Activated naive CD8-positive, alpha-beta T cell treated with anti-CD3 and anti-CD28 coated beads, Interleukin-2, amount 50 U/mL, for 16 hours (primary cell): ENCODE data around the gene PRSS36.
"Not testable (repeated sequence)": the region's sequence is repeated elsewhere in the genome, so short reads cannot be mapped to it uniquely, and the experiment has no call there.

Experiments used
- DNase-seq: peaks from one replicate; pipeline ENCODE4 v3.0.0-alpha.2; 2020; ENCODE audit warnings: low read depth, low spot score

The PRSS36 gene

DNA sequence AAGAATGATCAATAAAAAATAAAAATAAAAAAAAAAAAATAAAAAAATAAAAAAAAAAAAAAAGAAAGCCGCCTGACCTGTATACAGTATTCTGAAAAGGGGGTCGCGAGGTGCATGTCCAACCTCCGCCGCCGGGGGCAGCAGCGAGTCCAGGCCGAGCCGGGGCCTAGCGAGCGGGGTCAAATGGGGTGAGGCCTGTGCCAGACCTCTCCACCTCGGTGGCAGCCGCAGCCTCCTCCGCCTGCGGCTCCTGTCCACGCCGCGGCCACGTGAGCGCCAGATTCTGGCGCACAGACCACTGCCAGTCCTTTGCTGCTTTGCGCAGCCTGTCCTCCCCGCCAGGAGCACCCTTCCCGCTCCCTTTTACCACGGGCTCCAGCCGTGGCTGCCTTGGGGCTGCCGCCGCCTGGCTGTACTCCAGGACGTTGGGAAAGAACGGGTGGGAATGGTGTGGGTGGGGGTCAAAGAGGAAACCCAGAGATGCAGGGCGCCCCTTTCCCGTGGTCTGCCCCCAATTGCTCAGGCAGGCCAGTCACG is 44.1 kb downstream of the PRSS36 start:
- peak; percentile 67 for DNase-seq

DNA sequence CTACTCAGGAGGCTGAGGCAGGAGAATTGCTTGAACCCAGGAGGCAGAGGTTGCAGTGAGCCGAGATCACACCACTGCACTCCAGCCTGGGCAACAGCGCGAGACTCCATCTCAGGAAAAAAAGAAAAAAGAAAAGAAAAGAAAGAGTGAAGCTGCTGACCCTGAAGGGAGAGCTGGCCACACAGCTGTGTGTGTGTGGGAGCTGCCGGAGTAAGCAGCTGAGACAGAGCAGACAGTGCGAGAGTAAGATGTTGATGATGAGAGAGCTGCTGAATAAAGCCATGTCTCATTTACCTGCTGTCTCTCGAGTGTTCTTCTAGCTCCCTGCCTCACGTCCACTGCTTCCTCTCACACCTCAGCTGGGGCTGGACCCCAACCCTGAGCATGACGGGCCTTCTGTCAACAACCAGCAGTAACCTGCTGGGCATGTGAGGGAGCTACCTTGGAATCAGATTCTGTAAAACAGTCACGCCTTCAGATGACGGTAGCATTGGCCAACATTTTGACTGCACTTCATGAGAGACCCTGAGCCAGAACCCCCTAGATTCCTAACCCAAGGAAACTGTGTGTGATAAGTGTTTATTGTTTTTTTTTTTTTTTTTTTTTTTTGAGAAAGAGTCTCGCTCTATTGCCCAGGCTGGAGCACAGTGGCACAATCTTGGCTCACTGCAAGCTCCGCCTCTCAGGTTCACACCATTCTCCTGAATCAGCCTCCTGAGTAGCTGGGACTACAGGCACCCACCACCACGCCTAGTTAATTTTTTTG is 48.8 kb downstream of the PRSS36 start:
- not testable (repeated sequence) for DNase-seq

DNA sequence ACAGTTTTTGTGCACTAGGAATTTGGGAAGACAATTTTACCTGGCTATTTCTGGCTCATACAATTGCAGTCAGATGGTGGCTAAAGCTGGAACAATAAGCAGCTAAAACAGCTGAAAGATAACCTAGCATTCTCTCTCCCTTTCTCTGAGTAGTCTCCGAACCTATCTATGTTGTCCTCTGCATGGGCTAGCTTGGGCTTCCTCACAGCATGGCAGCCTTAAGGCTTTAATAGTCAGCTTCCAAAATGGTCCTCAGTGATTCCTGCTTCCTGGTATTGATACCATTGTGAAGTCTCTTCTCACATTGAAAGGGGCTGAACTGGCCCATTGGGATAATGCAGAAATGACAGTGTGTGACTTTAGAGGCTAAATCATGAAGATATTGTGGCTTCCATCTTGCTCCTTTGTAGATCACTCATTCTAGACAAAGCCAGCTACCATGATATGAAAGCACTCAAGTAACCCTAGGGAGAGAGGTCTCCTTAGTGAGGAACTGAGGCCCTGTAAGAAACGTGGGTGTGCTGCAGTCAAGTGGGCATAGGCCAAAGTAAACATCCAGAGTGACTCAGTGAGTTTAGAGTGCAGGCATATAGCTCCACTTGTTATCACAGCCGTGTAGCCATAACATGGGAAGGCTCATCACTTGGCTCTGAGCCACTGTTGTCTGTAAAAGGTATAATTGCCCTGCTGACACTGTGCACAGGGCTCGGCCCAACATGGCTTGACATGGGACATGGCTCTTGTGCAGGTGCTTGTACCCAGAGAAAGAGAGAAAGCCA is 49.8 kb downstream of the PRSS36 start:
- no peak for DNase-seq

DNA sequence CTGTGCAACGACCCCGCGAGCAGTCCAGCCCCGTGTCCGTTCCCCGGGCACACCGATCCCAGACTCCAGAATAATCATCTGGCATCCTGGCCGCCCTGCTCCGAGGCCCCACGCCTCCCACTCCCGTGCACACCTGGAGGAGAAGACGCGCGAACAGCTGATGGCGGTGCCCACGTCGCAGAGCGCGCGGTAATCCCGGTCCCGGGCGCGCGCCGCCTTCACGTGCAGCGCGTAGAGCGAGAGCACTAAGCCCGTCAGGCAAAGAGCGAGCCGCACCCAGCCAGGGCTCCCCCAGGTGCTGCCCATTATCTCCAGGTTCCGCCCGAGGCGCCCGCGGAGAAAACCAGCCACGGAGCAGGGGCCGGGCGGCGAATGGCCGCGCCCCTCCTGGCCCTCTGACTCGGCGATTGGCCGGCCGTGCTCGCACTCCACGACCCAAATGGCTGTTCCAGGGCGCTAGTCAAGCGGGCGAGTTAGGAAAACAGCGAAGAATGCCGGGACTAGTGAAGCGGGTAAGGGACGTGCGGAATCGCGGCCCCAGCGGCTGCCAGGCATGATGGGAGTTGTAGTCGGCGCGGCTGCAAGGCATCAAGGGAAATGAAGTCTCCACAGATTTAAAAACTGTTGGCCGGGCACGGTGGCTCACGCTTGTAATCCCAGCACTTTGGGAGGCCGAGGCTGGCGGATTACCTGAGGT is 55.3 kb downstream of the PRSS36 start, which contains the start of gene VKORC1:
VKORC1 (minus strand) TSS at position 374 of the 697 bp plus-strand sequence; CDS start at position 306, 68 bp downstream.
- DNase-seq, result peak; percentile 59

DNA sequence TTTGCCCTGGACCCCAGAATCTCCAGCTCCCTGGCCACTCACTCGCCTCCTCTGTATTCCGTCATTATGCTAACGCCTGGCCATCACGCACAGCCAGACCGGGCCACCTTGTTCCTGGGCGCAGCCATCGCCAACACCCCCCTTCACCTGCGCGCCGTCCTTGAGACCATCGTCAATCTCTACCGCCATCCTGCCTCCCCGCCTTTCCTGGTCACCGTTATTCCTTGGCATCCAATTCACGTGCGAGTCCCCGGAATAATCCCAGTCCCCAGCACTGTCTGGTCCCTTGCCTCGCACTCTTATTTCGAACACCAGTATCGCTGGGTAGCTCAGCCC is 55.8 kb downstream of the PRSS36 start:
- DNase-seq, result no peak

DNA sequence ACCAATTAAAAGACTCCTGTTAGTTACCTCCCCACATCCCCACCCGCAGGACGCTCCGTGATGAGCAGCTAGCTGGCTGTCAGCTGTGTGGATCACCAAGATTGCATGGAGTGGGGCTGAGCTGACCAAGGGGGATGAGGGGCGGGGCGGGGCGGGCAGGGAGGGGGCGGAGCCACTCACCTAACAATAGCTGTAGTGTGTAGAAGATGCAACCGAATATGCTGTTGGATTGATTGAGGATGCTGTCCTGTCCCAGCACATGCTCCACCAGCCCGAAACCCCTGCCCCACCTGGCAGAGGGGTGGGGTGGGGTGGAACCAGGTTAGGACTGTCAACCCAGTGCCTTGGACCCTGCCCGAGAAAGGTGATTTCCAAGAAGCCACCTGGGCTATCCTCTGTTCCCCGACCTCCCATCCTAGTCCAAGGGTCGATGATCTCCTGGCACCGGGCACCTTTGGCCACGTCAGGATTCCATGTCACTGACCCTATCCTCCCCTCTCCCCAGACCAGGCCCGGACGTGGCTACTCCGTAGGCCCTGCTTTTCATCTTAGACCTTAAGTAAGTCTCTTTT is 56.6 kb downstream of the PRSS36 start:
- no peak for DNase-seq

DNA sequence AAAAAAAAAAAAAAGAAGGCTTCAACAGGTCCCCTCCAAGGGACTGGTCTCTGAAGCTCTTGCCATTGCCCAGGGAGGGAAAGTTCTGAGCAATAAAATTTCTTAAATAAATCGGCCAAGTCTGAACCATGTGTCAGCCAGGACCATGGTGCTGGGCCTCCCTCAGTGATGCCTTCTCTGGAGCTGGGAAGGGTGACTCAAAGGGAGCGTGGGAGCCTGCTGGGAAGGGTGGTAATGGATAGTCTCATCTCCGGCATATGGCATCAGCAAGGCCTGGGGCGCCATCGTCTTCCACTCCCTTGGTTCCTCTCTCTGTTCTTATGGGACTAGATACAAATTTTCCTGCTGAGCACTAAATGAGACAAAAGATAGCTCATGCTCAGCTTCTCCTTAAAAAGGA is 57.5 kb downstream of the PRSS36 start:
- DNase-seq, result no peak

DNA sequence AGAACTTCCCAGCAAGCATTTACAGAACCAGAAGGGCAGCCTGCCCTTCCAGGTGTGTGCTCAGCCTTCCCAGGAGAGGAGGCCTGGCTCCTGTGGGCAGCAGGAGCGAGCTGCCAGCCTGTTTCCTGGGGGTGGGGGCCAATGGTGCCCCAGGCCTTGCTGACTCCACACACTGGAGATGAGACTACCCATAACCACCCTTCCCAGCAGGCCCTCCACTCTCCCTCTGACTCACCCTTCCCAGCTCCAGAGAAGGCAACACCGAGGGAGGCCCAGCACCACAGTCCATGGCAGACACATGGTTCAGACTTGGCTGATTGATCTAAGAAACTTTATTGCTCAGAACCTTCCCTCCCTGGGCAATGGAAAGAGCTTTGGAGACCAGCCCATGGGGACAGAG is 59.3 kb downstream of the PRSS36 start:
- no peak for DNase-seq

DNA sequence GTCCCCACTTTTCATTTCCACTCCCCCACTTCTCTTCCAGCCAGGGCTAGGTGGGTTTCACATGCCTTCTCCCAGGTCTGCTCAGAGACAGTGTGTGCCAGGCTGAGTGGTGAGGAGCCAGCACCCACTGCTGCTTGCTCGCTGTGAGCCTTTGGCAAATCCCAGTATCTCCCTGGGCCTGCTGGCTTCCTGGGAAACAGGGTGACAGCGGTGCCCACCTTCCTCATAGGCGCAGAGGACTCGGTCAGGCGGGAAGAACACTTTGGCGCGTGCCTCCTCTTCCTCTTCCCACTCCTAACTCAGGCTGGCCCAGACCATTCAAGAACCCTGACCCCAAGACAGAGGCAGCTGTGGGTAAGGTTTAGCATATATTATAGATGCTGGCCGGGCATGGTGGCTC is 60.7 kb downstream of the PRSS36 start:
- DNase-seq, result no peak
